ENCODE results near the gene NPAS3.

DNA sequence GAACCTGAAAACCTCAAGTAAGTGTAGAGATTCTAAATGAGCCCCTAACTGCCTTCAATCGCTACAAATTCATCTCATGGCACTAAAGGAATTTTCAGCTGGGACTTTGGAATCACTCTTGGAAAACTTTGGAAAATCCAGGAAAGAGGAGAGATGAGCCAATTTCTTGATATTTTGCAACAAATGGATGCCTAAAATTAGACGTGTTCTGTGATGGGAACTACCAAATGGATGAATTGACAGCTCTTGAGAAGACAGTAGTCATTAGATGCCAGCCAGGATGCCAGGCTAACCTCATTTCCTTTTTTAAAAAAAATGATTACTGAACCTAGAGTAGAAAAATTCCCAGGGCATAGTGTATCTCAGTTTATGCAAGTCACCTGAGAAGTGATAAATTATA lies 78.3 kb downstream of the NPAS3 start:
- TF ChIP-seq, protein P1, sequence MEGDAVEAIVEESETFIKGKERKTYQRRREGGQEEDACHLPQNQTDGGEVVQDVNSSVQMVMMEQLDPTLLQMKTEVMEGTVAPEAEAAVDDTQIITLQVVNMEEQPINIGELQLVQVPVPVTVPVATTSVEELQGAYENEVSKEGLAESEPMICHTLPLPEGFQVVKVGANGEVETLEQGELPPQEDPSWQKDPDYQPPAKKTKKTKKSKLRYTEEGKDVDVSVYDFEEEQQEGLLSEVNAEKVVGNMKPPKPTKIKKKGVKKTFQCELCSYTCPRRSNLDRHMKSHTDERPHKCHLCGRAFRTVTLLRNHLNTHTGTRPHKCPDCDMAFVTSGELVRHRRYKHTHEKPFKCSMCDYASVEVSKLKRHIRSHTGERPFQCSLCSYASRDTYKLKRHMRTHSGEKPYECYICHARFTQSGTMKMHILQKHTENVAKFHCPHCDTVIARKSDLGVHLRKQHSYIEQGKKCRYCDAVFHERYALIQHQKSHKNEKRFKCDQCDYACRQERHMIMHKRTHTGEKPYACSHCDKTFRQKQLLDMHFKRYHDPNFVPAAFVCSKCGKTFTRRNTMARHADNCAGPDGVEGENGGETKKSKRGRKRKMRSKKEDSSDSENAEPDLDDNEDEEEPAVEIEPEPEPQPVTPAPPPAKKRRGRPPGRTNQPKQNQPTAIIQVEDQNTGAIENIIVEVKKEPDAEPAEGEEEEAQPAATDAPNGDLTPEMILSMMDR (IDR thresholded peaks at IDR 0.05): no peak
- no peak for TF ChIP-seq ZFX (IDR thresholded peaks at IDR 0.05; ENCODE audit: borderline replicate concordance)

Data from 22Rv1 (cell line).